Kidney (tissue), 22 donors: ENCODE results near the gene ISG20L2. TPM values are rescaled to one million over a fixed set of nuclear protein-coding genes. Genes with fewer than 3 reads are reported as not detected.

Experiments used
- DNase-seq, 5 donors: peaks; one replicate each; pipeline ENCODE4 v3.0.0-alpha.2; 2013 to 2020
- FAIRE-seq: peaks from 2 replicates; lab custom pipeline; 2012; peaks lifted over from hg19 to GRCh38; lab: Jason Lieb, UNC
- H3K27ac ChIP-seq, 2 donors: one replicate each; pipeline ENCODE4 v1.7.0; 2013; ENCODE audit warnings: low read depth in 2 of 2, low read length in 2 of 2, inconsistent platforms in 1 of 2
- H3K27me3 ChIP-seq: one replicate; pipeline ENCODE4 v1.7.1; 2013; ENCODE audit warnings: low read length, inconsistent platforms; ENCODE audit not compliant: control insufficient read depth, insufficient read depth
- H3K36me3 ChIP-seq, 3 donors: one replicate each; pipeline versions ENCODE4 v1.7.0 to v1.7.1; 2013; ENCODE audit warnings: low read length in 3 of 3, control low read depth in 1 of 3, inconsistent platforms in 1 of 3; ENCODE audit not compliant: insufficient read depth in 3 of 3, control insufficient read depth in 2 of 3
- H3K4me1 ChIP-seq, 3 donors: one replicate each; pipeline versions ENCODE4 v1.7.0 to v1.7.1; 2013; ENCODE audit warnings: low read length in 3 of 3, inconsistent platforms in 1 of 3, low read depth in 1 of 3; ENCODE audit not compliant: control insufficient read depth in 2 of 3, insufficient read depth in 2 of 3
- H3K4me3 ChIP-seq, 3 donors: one replicate each; pipeline versions ENCODE4 v1.7.0 to v1.8.1; 2013; ENCODE audit warnings: low read length in 3 of 3, control low read depth in 1 of 3, inconsistent platforms in 1 of 3
- H3K9ac ChIP-seq, 3 donors: one replicate each; pipeline versions ENCODE4 v1.7.0 to v1.7.1; 2013; ENCODE audit warnings: low read length in 3 of 3, control low read depth in 1 of 3, inconsistent platforms in 1 of 3
- H3K9me3 ChIP-seq, 3 donors: one replicate each; pipeline versions ENCODE4 v1.7.0 to v1.7.1; 2013; ENCODE audit warnings: low read length in 3 of 3, control low read depth in 1 of 3, inconsistent platforms in 1 of 3; ENCODE audit not compliant: control insufficient read depth in 2 of 3, insufficient read depth in 1 of 3
- intact Hi-C: fragments of 100-400 bp; cut with DNase I; formaldehyde crosslinking; loops from one replicate; pipeline ENCODE4 v1.11.1; 2022
- long read RNA-seq, 10 donors: library from polyadenylated mRNA in 1 of 10; unstranded in 1 of 10; transcript quantifications; one replicate each; pipeline ENCODE4 v2.0.0 and lab custom pipeline, GENCODE V29; 2021 to 2026
- polyA plus RNA-seq: library from polyadenylated mRNA; stranded (reverse); fragments of 350-450 nt; fragmentation: Illumina TruSeq; extraction: RNeasy Lipid Tissue Mini Kit (QIAGEN cat#74804); gene quantifications from one replicate; pipeline ENCODE4 v1.2.3, GENCODE V29; 2014; ENCODE audit warnings: low read depth, low replicate concordance; ENCODE audit not compliant: insufficient read depth
- total RNA-seq: library from RNA; stranded (reverse); fragmentation: NEBNext Ultra II Directional; extraction: Animal tissue kit (Norgen Biotek cat#: 25700); gene quantifications from one replicate; pipeline ENCODE4 v1.2.1, GENCODE V29; 2021
- TF ChIP-seq, protein P1 (sequence below): IDR thresholded peaks from 3 replicates; pipeline ENCODE4 v1.5.1; 2012; ENCODE audit warnings: mild to moderate bottlenecking, moderate library complexity, borderline replicate concordance; ENCODE audit not compliant: insufficient read depth; ENCODE audit errors: extremely low read depth
- donor health status: control.
- donor health status: control.
- donor health status: control.
- donor health status: control.
- donor health status: control.
- donor health status: DM: yes; HTN: yes; CAD: no.
- donor health status: Normal renal cell carcinoma (clear cell type).

The ISG20L2 gene, protein sequence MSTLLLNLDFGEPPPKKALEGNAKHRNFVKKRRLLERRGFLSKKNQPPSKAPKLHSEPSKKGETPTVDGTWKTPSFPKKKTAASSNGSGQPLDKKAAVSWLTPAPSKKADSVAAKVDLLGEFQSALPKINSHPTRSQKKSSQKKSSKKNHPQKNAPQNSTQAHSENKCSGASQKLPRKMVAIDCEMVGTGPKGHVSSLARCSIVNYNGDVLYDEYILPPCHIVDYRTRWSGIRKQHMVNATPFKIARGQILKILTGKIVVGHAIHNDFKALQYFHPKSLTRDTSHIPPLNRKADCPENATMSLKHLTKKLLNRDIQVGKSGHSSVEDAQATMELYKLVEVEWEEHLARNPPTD
- total RNA-seq: 23.3 TPM
- 13.3 TPM for polyA plus RNA-seq
- long read RNA-seq, donor 1, transcript ISG20L2-201 (3 exons, 3,303 nt): major isoform, 14 of 27 reads
- long read RNA-seq, donor 1, partial matches to known transcripts: 9 of 27 reads
- long read RNA-seq, donor 1, other reads (novel, unspliced or antisense): 0 of 27 reads
- long read RNA-seq, donor 2, transcript ISG20L2-201 (3 exons, 3,303 nt): major isoform, 6 of 12 reads
- long read RNA-seq, donor 2, partial matches to known transcripts: 0 of 12 reads
- long read RNA-seq, donor 2, other reads (novel, unspliced or antisense): 0 of 12 reads
- long read RNA-seq, donor 3, transcript ISG20L2-202 (4 exons, 2,310 nt): major isoform, 6 of 28 reads
- long read RNA-seq, donor 3, partial matches to known transcripts: 16 of 28 reads
- long read RNA-seq, donor 3, other reads (novel, unspliced or antisense): 0 of 28 reads
- long read RNA-seq, donor 4, transcript ISG20L2-201 (3 exons, 3,303 nt): major isoform, 5 of 7 reads
- long read RNA-seq, donor 4, partial matches to known transcripts: 0 of 7 reads
- long read RNA-seq, donor 4, other reads (novel, unspliced or antisense): 0 of 7 reads
- long read RNA-seq, donor 5, partial matches to known transcripts: 0 of 3 reads
- long read RNA-seq, donor 5, other reads (novel, unspliced or antisense): 0 of 3 reads
- long read RNA-seq, donor 6, partial matches to known transcripts: 0 of 2 reads
- long read RNA-seq, donor 6, other reads (novel, unspliced or antisense): 0 of 2 reads
- long read RNA-seq, donor 7, transcript ISG20L2-201 (3 exons, 3,303 nt): major isoform, 6 of 21 reads
- long read RNA-seq, donor 7, partial matches to known transcripts: 7 of 21 reads
- long read RNA-seq, donor 7, other reads (novel, unspliced or antisense): 2 of 21 reads
- long read RNA-seq, donor 8, transcript ISG20L2-201 (3 exons, 3,303 nt): major isoform, 6 of 9 reads
- long read RNA-seq, donor 8, partial matches to known transcripts: 0 of 9 reads
- long read RNA-seq, donor 8, other reads (novel, unspliced or antisense): 0 of 9 reads
- long read RNA-seq, donor 9, partial matches to known transcripts: 0 of 7 reads
- long read RNA-seq, donor 9, other reads (novel, unspliced or antisense): 0 of 7 reads
- long read RNA-seq, donor 10, transcript ISG20L2-201 (3 exons, 3,303 nt): major isoform, 8 of 41 reads
- long read RNA-seq, donor 10, partial matches to known transcripts: 27 of 41 reads
- long read RNA-seq, donor 10, other reads (novel, unspliced or antisense): 0 of 41 reads

DNA sequence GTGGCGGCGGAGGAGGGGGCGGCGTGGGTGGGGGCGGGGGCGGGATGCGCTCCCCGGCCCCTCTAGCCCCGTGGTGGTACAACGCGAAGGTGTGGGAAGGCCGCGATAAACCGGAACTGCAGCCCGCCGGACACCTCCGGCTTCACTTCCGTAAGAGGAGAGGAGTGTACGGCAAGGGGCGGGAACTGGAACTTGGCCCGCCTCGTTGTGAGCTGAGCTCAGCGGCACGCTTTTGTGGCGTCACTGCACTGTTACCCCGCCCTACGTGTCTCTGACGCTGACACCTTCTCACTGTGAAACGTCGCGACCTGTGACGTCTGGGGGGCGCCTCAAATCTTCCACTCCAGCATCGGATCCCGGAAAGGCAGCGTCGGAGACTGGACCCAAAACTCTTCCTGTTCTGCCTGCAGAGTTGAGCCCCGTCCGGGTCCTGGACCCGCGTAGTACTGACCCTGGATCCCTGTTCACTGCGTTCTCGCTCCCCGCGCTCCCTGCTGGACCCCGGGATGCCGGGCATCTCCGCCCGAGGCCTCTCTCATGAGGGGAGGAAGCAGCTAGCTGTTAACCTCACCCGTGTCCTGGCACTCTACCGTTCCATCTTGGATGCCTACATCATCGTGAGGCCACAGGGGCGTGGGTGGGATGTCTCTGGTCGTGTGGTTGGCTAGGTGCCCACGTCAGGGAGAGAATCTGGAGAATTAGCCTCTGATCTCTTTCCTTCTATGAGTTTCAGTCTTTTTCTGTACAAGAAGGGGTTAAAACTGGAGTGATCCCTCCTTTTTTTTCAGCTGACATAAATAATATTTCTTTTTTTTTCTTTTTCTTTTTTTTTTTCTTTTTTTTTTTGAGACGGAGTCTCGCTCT is at the start of gene ISG20L2:
TSS of gene ISG20L2 (minus strand) at position 168 of the 864 bp plus-strand sequence. CDS start 1,114 bp downstream, outside the sequence.
- DNase-seq (peak; percentile 96 to 99 (median 98)), FAIRE-seq (no peak)
- peak within 1 kb of the TSS; percentile 92 to 98 (median 97) for H3K9ac ChIP-seq
- H3K4me3 ChIP-seq: peak within 1 kb of the TSS; percentile 90 to 100 (median 96)
- TF ChIP-seq, protein P1, sequence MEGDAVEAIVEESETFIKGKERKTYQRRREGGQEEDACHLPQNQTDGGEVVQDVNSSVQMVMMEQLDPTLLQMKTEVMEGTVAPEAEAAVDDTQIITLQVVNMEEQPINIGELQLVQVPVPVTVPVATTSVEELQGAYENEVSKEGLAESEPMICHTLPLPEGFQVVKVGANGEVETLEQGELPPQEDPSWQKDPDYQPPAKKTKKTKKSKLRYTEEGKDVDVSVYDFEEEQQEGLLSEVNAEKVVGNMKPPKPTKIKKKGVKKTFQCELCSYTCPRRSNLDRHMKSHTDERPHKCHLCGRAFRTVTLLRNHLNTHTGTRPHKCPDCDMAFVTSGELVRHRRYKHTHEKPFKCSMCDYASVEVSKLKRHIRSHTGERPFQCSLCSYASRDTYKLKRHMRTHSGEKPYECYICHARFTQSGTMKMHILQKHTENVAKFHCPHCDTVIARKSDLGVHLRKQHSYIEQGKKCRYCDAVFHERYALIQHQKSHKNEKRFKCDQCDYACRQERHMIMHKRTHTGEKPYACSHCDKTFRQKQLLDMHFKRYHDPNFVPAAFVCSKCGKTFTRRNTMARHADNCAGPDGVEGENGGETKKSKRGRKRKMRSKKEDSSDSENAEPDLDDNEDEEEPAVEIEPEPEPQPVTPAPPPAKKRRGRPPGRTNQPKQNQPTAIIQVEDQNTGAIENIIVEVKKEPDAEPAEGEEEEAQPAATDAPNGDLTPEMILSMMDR: no peak
- H3K36me3 ChIP-seq: peaks cover 0 to 10% (median 0%) of the 10 kb centered on the region in 3 donors
- H3K27ac ChIP-seq: peak within 1 kb of the TSS; percentile 93 to 94
- H3K4me1 ChIP-seq: peaks cover 9 to 29% (median 22%) of the 10 kb centered on the region in 3 donors
- intact Hi-C loops: no loop called here
- H3K9me3 ChIP-seq: no peaks in the 10 kb centered on the region
- H3K27me3 ChIP-seq: no peaks in the 10 kb centered on the region

DNA sequence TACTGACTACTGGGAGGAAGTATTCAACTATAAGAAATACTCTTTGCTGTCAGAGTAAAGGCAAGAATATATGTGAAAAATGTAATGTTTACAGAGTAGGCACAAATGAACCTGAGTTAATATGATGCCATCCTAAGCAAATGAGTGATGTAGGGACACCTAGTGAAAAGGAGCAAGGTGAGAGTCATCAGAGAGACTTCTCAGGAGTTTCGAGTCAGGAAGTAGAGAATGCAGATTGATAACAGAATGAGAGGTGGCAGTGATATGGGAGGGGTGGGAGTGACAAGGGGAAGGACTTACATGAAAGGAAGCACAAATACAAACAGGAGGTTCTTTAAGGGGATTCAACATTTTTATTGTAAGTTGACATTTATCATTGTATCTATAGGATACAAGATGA is 49.0 kb upstream of the ISG20L2 start:
- no peak for FAIRE-seq
- DNase-seq: no peak
- no peak overlapping the region for H3K4me3 ChIP-seq
- H3K36me3 ChIP-seq: peaks cover 0 to 4% (median under 1%) of the 10 kb centered on the region in 3 donors
- no peak overlapping the region for H3K9ac ChIP-seq
- no peaks in the 10 kb centered on the region for H3K27me3 ChIP-seq
- peaks cover 0 to 5% (median 4%) of the 10 kb centered on the region in 3 donors for H3K4me1 ChIP-seq
- TF ChIP-seq, protein P1: no peak
- H3K27ac ChIP-seq: no peak overlapping the region
- H3K9me3 ChIP-seq: no peaks in the 10 kb centered on the region
- intact Hi-C loops: no loop called here
